ENCODE data around the gene NACAD.
A peak's percentile ranks its signal among the peaks of the same experiment; 100 is the strongest.

The NACAD gene

GRCh38 chr7:45099891-45100760 lies 11.4 kb upstream of the NACAD start:
- Mint-ChIP-seq H3K4me1 (no peaks in the 10 kb centered on the region), H3K9me3 (no peaks in the 10 kb centered on the region), H3K4me3 (no peak overlapping the region), H3K27me3 (ENCODE audit: low read depth) (no peaks in the 10 kb centered on the region), H3K36me3 (ENCODE audit: low read depth) (peaks cover 17% of the 10 kb centered on the region), H3K27ac (no peak overlapping the region)
- TF ChIP-seq CTCF (IDR thresholded peaks at IDR 0.05; ENCODE audit: unreplicated experiment in 3 of 3), result no peak

GRCh38 chr7:45098983-45099839 lies 10.4 kb upstream of the NACAD start:
- Mint-ChIP-seq H3K27me3 (ENCODE audit: low read depth) (no peaks in the 10 kb centered on the region), H3K4me1 (no peaks in the 10 kb centered on the region), H3K4me3 (no peak overlapping the region), H3K27ac (no peak overlapping the region), H3K36me3 (ENCODE audit: low read depth) (peaks cover 17% of the 10 kb centered on the region), H3K9me3 (no peaks in the 10 kb centered on the region)
- no peak for TF ChIP-seq CTCF (IDR thresholded peaks at IDR 0.05; ENCODE audit: unreplicated experiment in 3 of 3)

- Mint-ChIP-seq H3K9me3 (peaks cover 4% of the 10 kb centered on the region), H3K27me3 (ENCODE audit: low read depth) (peaks cover 14% of the 10 kb centered on the region)
Observed at GRCh38 chr7:45092931-45093235, 4.1 kb upstream of the NACAD start.

GRCh38 chr7:45092100-45092930 lies 3.5 kb upstream of the NACAD start:
- H3K36me3 Mint-ChIP-seq (ENCODE audit: low read depth), result no peaks in the 10 kb centered on the region
- no peaks in the 10 kb centered on the region for H3K4me1 Mint-ChIP-seq
- TF ChIP-seq CTCF (IDR thresholded peaks at IDR 0.05; ENCODE audit: unreplicated experiment in 3 of 3), result no peak
- H3K4me3 Mint-ChIP-seq, result no peak overlapping the region
- H3K27me3 Mint-ChIP-seq (ENCODE audit: low read depth), result peaks cover 14% of the 10 kb centered on the region
- no peak overlapping the region for H3K27ac Mint-ChIP-seq
- H3K9me3 Mint-ChIP-seq, result peaks cover 4% of the 10 kb centered on the region

More at GRCh38 chr7:45092931-45093235, 4.1 kb upstream of the NACAD start:
- Mint-ChIP-seq H3K36me3 (ENCODE audit: low read depth) (no peaks in the 10 kb centered on the region), H3K27ac (no peak overlapping the region), H3K4me1 (no peaks in the 10 kb centered on the region), H3K4me3 (no peak overlapping the region)
- TF ChIP-seq CTCF (IDR thresholded peaks at IDR 0.05; ENCODE audit: unreplicated experiment in 3 of 3), result no peak

- peak overlapping the region in 1 of 3 experiments; percentile 59 for H3K27ac Mint-ChIP-seq
- H3K4me1 Mint-ChIP-seq, result peaks cover 5% of the 10 kb centered on the region
- peaks cover 14% of the 10 kb centered on the region for H3K27me3 Mint-ChIP-seq (ENCODE audit: low read depth)
- peak overlapping the region; percentile 77 to 86 (median 80) for H3K4me3 Mint-ChIP-seq
- TF ChIP-seq CTCF (IDR thresholded peaks at IDR 0.05; ENCODE audit: unreplicated experiment in 3 of 3), result no peak
- H3K9me3 Mint-ChIP-seq, result peaks cover 4% of the 10 kb centered on the region
- no peaks in the 10 kb centered on the region for H3K36me3 Mint-ChIP-seq (ENCODE audit: low read depth)
Observed at GRCh38 chr7:45089341-45089891, 647 bp upstream of the NACAD start.

Data from nephron (organoid).